Panc1 (cell line): ENCODE measurements around the gene LRP2. TPM values are rescaled to one million over a fixed set of nuclear protein-coding genes. Genes with fewer than 3 reads are reported as not detected.

Experiments used
- ATAC-seq: fragments of 200-7000 bp; cut with Tn5 transposase; 2 replicates; pipeline ENCODE4 v1.9.1; 2020; ENCODE audit warnings: mild to moderate bottlenecking, moderate library complexity
- BruUV-seq: library from RNA; stranded (reverse); fragments of 400-500 nt; replicated peaks from 2 replicates; lab custom pipeline; 2021; lab: Mats Ljungman, UMichigan
- CTCF ChIA-PET: fragments of 300-600 bp; sonication (Branson Sonifier 250); formaldehyde crosslinking; loops from one replicate; lab custom pipeline; 2022; ENCODE audit warnings: antibody characterized with exemption; lab: Charles Lee
- POLR2A ChIA-PET: fragments of 300-600 bp; sonication (Branson Sonifier 250); formaldehyde crosslinking; loops from one replicate; lab custom pipeline; 2022; ENCODE audit warnings: antibody characterized with exemption; lab: Charles Lee
- DNase-seq: peaks from one replicate; pipeline ENCODE4 v3.0.0-alpha.2; 2010; ENCODE audit warnings: low read depth, low spot score
- H3K27ac ChIP-seq: 2 replicates; pipeline ENCODE4 v1.5.1; 2011; ENCODE audit warnings: mild to moderate bottlenecking, low read length, inconsistent platforms
- H3K27me3 ChIP-seq: fragments of 200-500 bp; sonication (Bioruptor generic); 2 replicates; pipeline ENCODE4 v1.6.0; 2014; ENCODE audit warnings: low read length, inconsistent platforms; ENCODE audit not compliant: control insufficient read depth, insufficient read depth
- H3K36me3 ChIP-seq: fragments of 200-500 bp; sonication (Bioruptor generic); 2 replicates; pipeline ENCODE4 v1.5.1; 2014; ENCODE audit warnings: inconsistent platforms, mild to moderate bottlenecking, low read length, moderate library complexity; ENCODE audit not compliant: control insufficient read depth, insufficient read depth
- H3K4me1 ChIP-seq: 2 replicates; pipeline ENCODE4 v1.5.1; 2011; ENCODE audit warnings: inconsistent platforms, mild to moderate bottlenecking, low read length, moderate library complexity; ENCODE audit not compliant: control insufficient read depth, insufficient read depth
- H3K4me3 ChIP-seq, 2 experiments: 2 replicates each; pipeline ENCODE4 v1.5.1; 2011 to 2012; ENCODE audit warnings: low read depth in 2 of 2, low read length in 2 of 2, mild to moderate bottlenecking in 2 of 2, inconsistent platforms in 1 of 2, moderate library complexity in 1 of 2
- H3K9me3 ChIP-seq: fragments of 200-500 bp; sonication (Bioruptor generic); 2 replicates; pipeline ENCODE4 v1.5.1; 2014; ENCODE audit warnings: low read depth, mild to moderate bottlenecking, inconsistent platforms, low read length, moderate library complexity; ENCODE audit not compliant: control insufficient read depth, insufficient read depth
- POLR2AphosphoS5 ChIP-seq: IDR thresholded peaks from 2 replicates; pipeline ENCODE4 v1.6.1; 2012; ENCODE audit warnings: mild to moderate bottlenecking, low read depth, low read length, moderate library complexity
- SIN3A ChIP-seq: IDR thresholded peaks from 2 replicates; pipeline ENCODE4 v1.6.1; 2012; ENCODE audit warnings: low read depth, mild to moderate bottlenecking, low read length, moderate library complexity, borderline replicate concordance; ENCODE audit not compliant: insufficient read depth
- TCF7L2 ChIP-seq: IDR thresholded peaks from 2 replicates; pipeline ENCODE4 v1.6.1; 2011; ENCODE audit warnings: mild to moderate bottlenecking, low read depth, low read length, inconsistent platforms
- in situ Hi-C: cut with HindIII; loops from 2 replicates; pipeline ENCODE4 v1.10.0; 2016; ENCODE audit warnings: low sequenced_read_pairs, low pct_unique_long_range_greater_than_20kb
- intact Hi-C: fragments of 100-400 bp; cut with micrococcal nuclease; formaldehyde crosslinking; loops from one replicate; pipeline ENCODE4 v1.10.0; 2022; ENCODE audit not compliant: unreplicated experiment
- total RNA-seq: library from RNA; stranded (reverse); gene quantifications from one replicate; pipeline ENCODE4 v1.2.1, GENCODE V29; 2021; ENCODE audit not compliant: unreplicated experiment
- TF ChIP-seq, protein P1 (sequence below): fragments of 450-650 bp; IDR thresholded peaks from 2 replicates; pipeline ENCODE4 v1.5.1; 2017; ENCODE audit warnings: mild to moderate bottlenecking
- TF ChIP-seq, protein P2 (sequence below), 2 experiments: IDR thresholded peaks; 2 replicates each; pipeline ENCODE4 v1.6.1; 2011 to 2012; ENCODE audit warnings: low read depth in 2 of 2, control low read depth in 1 of 2, low read length in 1 of 2, mild to moderate bottlenecking in 1 of 2, moderate library complexity in 1 of 2; ENCODE audit not compliant: insufficient read depth in 1 of 2

The LRP2 gene
- total RNA-seq, 1 experiment from 2014 or later, result 0.10 TPM

DNA sequence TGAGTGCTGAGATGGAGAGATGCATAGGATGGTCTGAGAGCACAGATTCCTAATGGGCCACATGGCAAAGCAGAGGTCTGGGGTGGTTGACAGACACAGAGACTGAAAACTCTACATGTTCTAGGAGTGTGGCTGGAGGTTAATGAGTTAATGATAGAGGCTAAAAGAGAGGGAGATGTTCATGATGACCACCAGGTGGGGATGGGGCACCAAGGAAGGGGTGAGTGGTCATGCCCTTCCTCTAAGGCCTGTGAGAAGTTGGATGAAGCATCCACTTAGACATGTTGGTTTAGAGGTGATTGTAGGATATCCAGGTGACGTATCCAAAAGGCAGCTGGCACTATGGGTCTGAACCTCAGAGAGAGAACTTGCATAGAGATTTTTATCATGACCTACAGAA, 102.1 kb downstream of the LRP2 start:
- POLR2A ChIA-PET, result no interaction called here
- H3K27me3 ChIP-seq, result peaks cover 21% of the 10 kb centered on the region
- no peaks in the 10 kb centered on the region for H3K4me1 ChIP-seq
- no peaks in the 10 kb centered on the region for H3K9me3 ChIP-seq
- intact Hi-C loops (no loop called here), in situ Hi-C loops (no loop called here)
- DNase-seq, result no peak
- no peak overlapping the region for H3K27ac ChIP-seq
- no peak overlapping the region for H3K4me3 ChIP-seq
- ATAC-seq, result no peak
- CTCF ChIA-PET, result no interaction called here
- no peaks in the 10 kb centered on the region for H3K36me3 ChIP-seq
- TF ChIP-seq SIN3A, result no peak
- TF ChIP-seq, protein P1, sequence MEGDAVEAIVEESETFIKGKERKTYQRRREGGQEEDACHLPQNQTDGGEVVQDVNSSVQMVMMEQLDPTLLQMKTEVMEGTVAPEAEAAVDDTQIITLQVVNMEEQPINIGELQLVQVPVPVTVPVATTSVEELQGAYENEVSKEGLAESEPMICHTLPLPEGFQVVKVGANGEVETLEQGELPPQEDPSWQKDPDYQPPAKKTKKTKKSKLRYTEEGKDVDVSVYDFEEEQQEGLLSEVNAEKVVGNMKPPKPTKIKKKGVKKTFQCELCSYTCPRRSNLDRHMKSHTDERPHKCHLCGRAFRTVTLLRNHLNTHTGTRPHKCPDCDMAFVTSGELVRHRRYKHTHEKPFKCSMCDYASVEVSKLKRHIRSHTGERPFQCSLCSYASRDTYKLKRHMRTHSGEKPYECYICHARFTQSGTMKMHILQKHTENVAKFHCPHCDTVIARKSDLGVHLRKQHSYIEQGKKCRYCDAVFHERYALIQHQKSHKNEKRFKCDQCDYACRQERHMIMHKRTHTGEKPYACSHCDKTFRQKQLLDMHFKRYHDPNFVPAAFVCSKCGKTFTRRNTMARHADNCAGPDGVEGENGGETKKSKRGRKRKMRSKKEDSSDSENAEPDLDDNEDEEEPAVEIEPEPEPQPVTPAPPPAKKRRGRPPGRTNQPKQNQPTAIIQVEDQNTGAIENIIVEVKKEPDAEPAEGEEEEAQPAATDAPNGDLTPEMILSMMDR, result 0 out of 2 replicates have a peak, but pooled peaks have one; percentile 5
- TF ChIP-seq, protein P2, sequence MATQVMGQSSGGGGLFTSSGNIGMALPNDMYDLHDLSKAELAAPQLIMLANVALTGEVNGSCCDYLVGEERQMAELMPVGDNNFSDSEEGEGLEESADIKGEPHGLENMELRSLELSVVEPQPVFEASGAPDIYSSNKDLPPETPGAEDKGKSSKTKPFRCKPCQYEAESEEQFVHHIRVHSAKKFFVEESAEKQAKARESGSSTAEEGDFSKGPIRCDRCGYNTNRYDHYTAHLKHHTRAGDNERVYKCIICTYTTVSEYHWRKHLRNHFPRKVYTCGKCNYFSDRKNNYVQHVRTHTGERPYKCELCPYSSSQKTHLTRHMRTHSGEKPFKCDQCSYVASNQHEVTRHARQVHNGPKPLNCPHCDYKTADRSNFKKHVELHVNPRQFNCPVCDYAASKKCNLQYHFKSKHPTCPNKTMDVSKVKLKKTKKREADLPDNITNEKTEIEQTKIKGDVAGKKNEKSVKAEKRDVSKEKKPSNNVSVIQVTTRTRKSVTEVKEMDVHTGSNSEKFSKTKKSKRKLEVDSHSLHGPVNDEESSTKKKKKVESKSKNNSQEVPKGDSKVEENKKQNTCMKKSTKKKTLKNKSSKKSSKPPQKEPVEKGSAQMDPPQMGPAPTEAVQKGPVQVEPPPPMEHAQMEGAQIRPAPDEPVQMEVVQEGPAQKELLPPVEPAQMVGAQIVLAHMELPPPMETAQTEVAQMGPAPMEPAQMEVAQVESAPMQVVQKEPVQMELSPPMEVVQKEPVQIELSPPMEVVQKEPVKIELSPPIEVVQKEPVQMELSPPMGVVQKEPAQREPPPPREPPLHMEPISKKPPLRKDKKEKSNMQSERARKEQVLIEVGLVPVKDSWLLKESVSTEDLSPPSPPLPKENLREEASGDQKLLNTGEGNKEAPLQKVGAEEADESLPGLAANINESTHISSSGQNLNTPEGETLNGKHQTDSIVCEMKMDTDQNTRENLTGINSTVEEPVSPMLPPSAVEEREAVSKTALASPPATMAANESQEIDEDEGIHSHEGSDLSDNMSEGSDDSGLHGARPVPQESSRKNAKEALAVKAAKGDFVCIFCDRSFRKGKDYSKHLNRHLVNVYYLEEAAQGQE (IDR thresholded peaks at IDR 0.05; ENCODE audit: insufficient read depth in 1 of 2, low read depth in 2 of 2, low read length in 1 of 2), result no peak
- TF ChIP-seq TCF7L2, result no peak
- no peak for TF ChIP-seq POLR2AphosphoS5
- BruUV-seq, result no TSS peak

DNA sequence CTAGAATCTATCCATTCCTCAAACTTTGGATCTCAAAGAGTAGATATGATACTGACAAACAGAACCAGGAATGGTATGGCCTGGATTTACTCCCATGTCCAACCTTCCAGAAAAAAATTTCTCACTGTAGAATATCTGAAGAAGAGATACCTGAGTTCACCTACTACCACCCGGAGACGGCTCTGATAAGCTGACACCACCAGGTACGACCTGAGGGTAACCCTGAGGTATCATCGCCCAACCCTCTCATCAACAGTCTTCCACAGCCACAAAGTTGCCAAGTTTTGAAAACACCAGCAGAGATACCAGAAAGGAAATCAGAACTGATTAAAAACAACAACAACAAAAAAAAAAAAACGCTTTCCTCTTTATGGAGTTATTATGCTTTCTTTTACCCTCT, 102.9 kb downstream of the LRP2 start:
- intact Hi-C loops, result no loop called here
- CTCF ChIA-PET, result no interaction called here

DNA sequence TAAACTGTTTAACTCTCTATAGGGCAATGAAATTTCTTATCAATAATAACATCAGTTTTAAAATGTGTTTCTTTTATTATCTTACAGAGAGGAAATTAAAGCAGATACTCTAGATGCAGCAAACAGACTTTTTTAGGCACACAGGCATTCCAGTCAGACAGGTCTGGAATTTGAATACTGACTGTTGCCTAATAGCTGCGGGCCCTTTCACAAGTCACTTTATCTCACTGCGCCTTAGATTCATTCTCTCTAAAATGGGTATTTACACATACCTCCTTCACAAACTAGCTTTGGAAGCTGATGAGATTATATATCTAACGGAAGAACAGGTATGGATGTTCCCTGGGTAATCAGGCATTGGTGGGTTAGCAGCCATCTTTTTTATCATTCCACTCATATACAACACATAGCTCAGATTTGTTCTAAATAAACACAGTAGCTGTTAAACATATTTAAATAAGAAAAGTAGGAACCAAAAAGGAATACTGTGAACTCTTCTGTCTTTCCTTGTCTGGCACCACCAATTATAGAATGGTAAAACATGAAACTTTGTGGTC, 104.2 kb downstream of the LRP2 start:
- intact Hi-C loops, result no loop called here

More for the DNA sequence above, 102.9 kb downstream of the LRP2 start:
- DNase-seq, result no peak
- peaks cover 21% of the 10 kb centered on the region for H3K27me3 ChIP-seq
- no peak overlapping the region for H3K27ac ChIP-seq
- H3K9me3 ChIP-seq, result no peaks in the 10 kb centered on the region
- in situ Hi-C loops, result no loop called here
- POLR2A ChIA-PET, result no interaction called here
- no peak for ATAC-seq
- no peak for TF ChIP-seq SIN3A
- no peaks in the 10 kb centered on the region for H3K4me1 ChIP-seq
- no TSS peak for BruUV-seq
- no peaks in the 10 kb centered on the region for H3K36me3 ChIP-seq
- H3K4me3 ChIP-seq, result no peak overlapping the region

More for the DNA sequence above, 104.2 kb downstream of the LRP2 start:
- TF ChIP-seq TCF7L2 (no peak), POLR2AphosphoS5 (no peak), SIN3A (no peak)
- TF ChIP-seq, protein P2 (IDR thresholded peaks at IDR 0.05; ENCODE audit: insufficient read depth in 1 of 2, low read depth in 2 of 2, low read length in 1 of 2), result no peak
- TF ChIP-seq, protein P1, result no peak
- in situ Hi-C loops, result no loop called here
- no TSS peak for BruUV-seq
- no peak for DNase-seq
- peaks cover 21% of the 10 kb centered on the region for H3K27me3 ChIP-seq
- H3K4me1 ChIP-seq, result no peaks in the 10 kb centered on the region
- H3K27ac ChIP-seq, result no peak overlapping the region
- ATAC-seq, result no peak
- ChIA-PET CTCF (no interaction called here), POLR2A (no interaction called here)
- H3K36me3 ChIP-seq, result no peaks in the 10 kb centered on the region
- H3K9me3 ChIP-seq, result no peaks in the 10 kb centered on the region
- H3K4me3 ChIP-seq, result no peak overlapping the region
